Stimulated activated CD8-positive, alpha-beta memory T cell treated with anti-CD3 and anti-CD28 coated beads, Interleukin-2, amount 100 ng/mL, for 1 hour (primary cell): ENCODE results near the gene EXOC6B.

Source experiments
- DNase-seq, 2 donors: peaks; one replicate each; pipeline ENCODE4 v3.0.0-alpha.2; 2020; ENCODE audit warnings: low read depth in 2 of 2

Gene EXOC6B

GRCh38 chr2:72363406-72363805, 462.4 kb downstream of the EXOC6B start:
- DNase-seq, result no peak

GRCh38 chr2:72362733-72363132, 463.1 kb downstream of the EXOC6B start:
- DNase-seq, result no peak

GRCh38 chr2:72361521-72361920, 464.3 kb downstream of the EXOC6B start:
- no peak for DNase-seq

- no peak for DNase-seq
Measured at GRCh38 chr2:72361042-72361441, 464.8 kb downstream of the EXOC6B start.

GRCh38 chr2:72350852-72351251, 475.0 kb downstream of the EXOC6B start:
- DNase-seq, result no peak

GRCh38 chr2:72349016-72349415, 476.8 kb downstream of the EXOC6B start:
- DNase-seq, result no peak

GRCh38 chr2:72347081-72347480, 478.8 kb downstream of the EXOC6B start:
- DNase-seq, result no peak

GRCh38 chr2:72341639-72342038, 484.2 kb downstream of the EXOC6B start:
- no peak for DNase-seq

GRCh38 chr2:72340665-72341064, 485.2 kb downstream of the EXOC6B start:
- DNase-seq, result no peak

- DNase-seq, result no peak
Measured at GRCh38 chr2:72338076-72338475, 487.8 kb downstream of the EXOC6B start.

- no peak for DNase-seq
Measured at GRCh38 chr2:72332720-72333119, 493.1 kb downstream of the EXOC6B start.

GRCh38 chr2:72330652-72331051, 495.2 kb downstream of the EXOC6B start:
- DNase-seq, result no peak

- DNase-seq, result no peak
Measured at GRCh38 chr2:72326759-72327158, 499.1 kb downstream of the EXOC6B start.

GRCh38 chr2:72325592-72326422, 500.0 kb downstream of the EXOC6B start:
- DNase-seq, result no peak

GRCh38 chr2:72316774-72317173, 509.1 kb downstream of the EXOC6B start:
- no peak for DNase-seq

GRCh38 chr2:72300147-72300684, 525.6 kb downstream of the EXOC6B start:
- no peak for DNase-seq

GRCh38 chr2:72293620-72294019, 532.2 kb downstream of the EXOC6B start:
- DNase-seq, result no peak

- DNase-seq, result no peak
Measured at GRCh38 chr2:72292433-72292832, 533.4 kb downstream of the EXOC6B start.

GRCh38 chr2:72291059-72291458, 534.8 kb downstream of the EXOC6B start:
- DNase-seq, result no peak

- DNase-seq, result no peak
Measured at GRCh38 chr2:72289736-72290135, 536.1 kb downstream of the EXOC6B start.

GRCh38 chr2:72289283-72289682, 536.5 kb downstream of the EXOC6B start:
- DNase-seq, result no peak

GRCh38 chr2:72278046-72278445, 547.8 kb downstream of the EXOC6B start:
- DNase-seq, result no peak

- no peak for DNase-seq
Measured at GRCh38 chr2:72276876-72277275, 549.0 kb downstream of the EXOC6B start.

GRCh38 chr2:72276356-72276755, 549.5 kb downstream of the EXOC6B start:
- no peak for DNase-seq
